GM12892 (cell line): Measurements from ENCODE around the gene TUBGCP2.

Experiments
- POLR2A ChIP-seq: IDR thresholded peaks from 2 replicates; pipeline ENCODE4 v1.6.1; 2011; ENCODE audit warnings: low read depth, low read length, control low read depth
- POLR2AphosphoS5 ChIP-seq: IDR thresholded peaks from 2 replicates; pipeline ENCODE4 v1.6.1; 2011; ENCODE audit warnings: low read depth, low read length, control low read depth
- TAF1 ChIP-seq: IDR thresholded peaks from 2 replicates; pipeline ENCODE4 v1.6.1; 2011; ENCODE audit warnings: low read depth, mild to moderate bottlenecking, control low read depth, low read length, borderline replicate concordance

- no peak for TF ChIP-seq POLR2AphosphoS5
- TF ChIP-seq POLR2A: no peak
- TF ChIP-seq TAF1: no peak
These were observed 39.3 kb downstream of the TUBGCP2 start for GRCh38 chr10:133269367-133269766.
